Liver (tissue), 9 donors: ENCODE results near the gene SYMPK. TPM values are rescaled to one million over a fixed set of nuclear protein-coding genes. Genes with fewer than 3 reads are reported as not detected.

Source experiments
- DNase-seq: peaks from one replicate; pipeline ENCODE4 v3.0.0-alpha.2; 2017; ENCODE audit warnings: low spot score
- H3K27ac ChIP-seq, 2 donors: one replicate each; pipeline ENCODE4 v1.7.0; 2013; ENCODE audit warnings: inconsistent platforms in 2 of 2, low read length in 2 of 2, control low read depth in 1 of 2, low read depth in 1 of 2, mild to moderate bottlenecking in 1 of 2
- H3K27me3 ChIP-seq, 4 donors: one replicate each; pipeline versions ENCODE4 v1.6.1 to v1.7.0; 2013; ENCODE audit warnings: low read length in 3 of 4, inconsistent platforms in 1 of 4, mild to moderate bottlenecking in 1 of 4, moderate library complexity in 1 of 4; ENCODE audit not compliant: control insufficient read depth in 4 of 4, insufficient read depth in 4 of 4
- H3K36me3 ChIP-seq, 4 donors: one replicate each; pipeline versions ENCODE4 v1.6.1 to v1.7.0; 2013; ENCODE audit warnings: low read length in 3 of 4, mild to moderate bottlenecking in 3 of 4, low read depth in 1 of 4, moderate library complexity in 1 of 4; ENCODE audit not compliant: control insufficient read depth in 4 of 4, insufficient read depth in 3 of 4
- H3K4me1 ChIP-seq, 4 donors: one replicate each; pipeline versions ENCODE4 v1.6.1 to v1.7.0; 2013; ENCODE audit warnings: low read length in 3 of 4, mild to moderate bottlenecking in 3 of 4, moderate library complexity in 1 of 4; ENCODE audit not compliant: control insufficient read depth in 4 of 4, insufficient read depth in 4 of 4
- H3K4me3 ChIP-seq, 3 donors: one replicate each; pipeline versions ENCODE4 v1.6.1 to v1.7.0; 2013; ENCODE audit warnings: low read length in 3 of 3, control low read depth in 1 of 3, low read depth in 1 of 3, mild to moderate bottlenecking in 1 of 3
- H3K9ac ChIP-seq, 2 donors: one replicate each; pipeline ENCODE4 v1.7.0; 2013; ENCODE audit warnings: low read length in 2 of 2, mild to moderate bottlenecking in 2 of 2, moderate library complexity in 2 of 2, control low read depth in 1 of 2, low read depth in 1 of 2
- H3K9me3 ChIP-seq, 4 donors: one replicate each; pipeline versions ENCODE4 v1.6.1 to v1.7.0; 2013; ENCODE audit warnings: low read length in 3 of 4; ENCODE audit not compliant: control insufficient read depth in 4 of 4
- ATF3 ChIP-seq: IDR thresholded peaks from 2 replicates; pipeline ENCODE4 v1.6.1; 2016; ENCODE audit warnings: antibody characterized with exemption
- EGR1 ChIP-seq, 2 donors: IDR thresholded peaks; 2 replicates each; pipeline ENCODE4 v1.6.1; 2016 to 2018; ENCODE audit warnings: antibody characterized with exemption in 2 of 2, low read depth in 2 of 2
- FOXA1 ChIP-seq: IDR thresholded peaks from 2 replicates; pipeline ENCODE4 v1.6.1; 2016; ENCODE audit warnings: antibody characterized with exemption
- FOXA2 ChIP-seq: IDR thresholded peaks from 2 replicates; pipeline ENCODE4 v1.6.1; 2016; ENCODE audit warnings: antibody characterized with exemption
- GABPA ChIP-seq, 2 donors: IDR thresholded peaks in 1 of 2; conservative IDR thresholded peaks in 1 of 2; 2 replicates each; pipeline ENCODE4 v1.6.1; 2016; ENCODE audit warnings: antibody characterized with exemption in 2 of 2, mild to moderate bottlenecking in 1 of 2, moderate library complexity in 1 of 2
- HNF4A ChIP-seq, 2 donors: conservative IDR thresholded peaks; 2 replicates each; pipeline ENCODE4 v1.6.1; 2016; ENCODE audit warnings: antibody characterized with exemption in 2 of 2, mild to moderate bottlenecking in 2 of 2
- HNF4G ChIP-seq: IDR thresholded peaks from 2 replicates; pipeline ENCODE4 v1.6.1; 2016; ENCODE audit warnings: antibody characterized with exemption
- JUND ChIP-seq, 2 donors: IDR thresholded peaks; 2 replicates each; pipeline ENCODE4 v1.6.1; 2016; ENCODE audit warnings: antibody characterized with exemption in 2 of 2
- MAX ChIP-seq: IDR thresholded peaks from 2 replicates; pipeline ENCODE4 v1.6.1; 2016; ENCODE audit warnings: antibody characterized with exemption
- NR2F2 ChIP-seq: IDR thresholded peaks from 2 replicates; pipeline ENCODE4 v1.6.1; 2016; ENCODE audit warnings: antibody characterized with exemption
- RAD21 ChIP-seq, 2 donors: IDR thresholded peaks; 2 replicates each; pipeline ENCODE4 v1.6.1; 2016; ENCODE audit warnings: antibody characterized with exemption in 2 of 2, mild to moderate bottlenecking in 2 of 2
- REST ChIP-seq: IDR thresholded peaks from 2 replicates; pipeline ENCODE4 v1.6.1; 2016; ENCODE audit warnings: antibody characterized with exemption, mild to moderate bottlenecking
- RXRA ChIP-seq, 2 donors: IDR thresholded peaks; 2 replicates each; pipeline ENCODE4 v1.6.1; 2017 to 2018; ENCODE audit warnings: antibody characterized with exemption in 2 of 2, mild to moderate bottlenecking in 1 of 2
- SP1 ChIP-seq: IDR thresholded peaks from 2 replicates; pipeline ENCODE4 v1.6.1; 2018; ENCODE audit warnings: antibody characterized with exemption, mild to moderate bottlenecking
- TAF1 ChIP-seq: conservative IDR thresholded peaks from 2 replicates; pipeline ENCODE4 v1.6.1; 2016; ENCODE audit warnings: antibody characterized with exemption, mild to moderate bottlenecking
- YY1 ChIP-seq: IDR thresholded peaks from 2 replicates; pipeline ENCODE4 v1.6.1; 2016; ENCODE audit warnings: antibody characterized with exemption, mild to moderate bottlenecking
- ZBTB33 ChIP-seq: IDR thresholded peaks from 2 replicates; pipeline ENCODE4 v1.6.1; 2016; ENCODE audit warnings: antibody characterized with exemption
- WGBS: extraction: QIAGEN DNeasy Blood & Tissue Kit; methylation state at CpG from one replicate; pipeline ENCODE4 v1.1.7; 2013; 5-methylcytosine and 5-hydroxymethylcytosine counted together
- polyA plus RNA-seq, 2 donors: library from polyadenylated mRNA; stranded (reverse) in 1 of 2; unstranded in 1 of 2; fragments of 200-250 nt in 1 of 2; fragments of >200 nt in 1 of 2; fragmentation: Nextera tagmentation in 1 of 2; extraction: Ambion mirVana in 1 of 2; gene quantifications; one replicate each; pipeline versions ENCODE4 v1.2.1 to v1.2.3, GENCODE V29; 2013 to 2015
- total RNA-seq, 2 donors: library from RNA; depleted of rRNA; stranded (reverse); fragments of >200 nt; gene quantifications; one replicate each; pipeline ENCODE4 v1.2.3, GENCODE V29; 2014
- TF ChIP-seq, protein P1 (sequence below): fragments of 150-350 bp; IDR thresholded peaks from 2 replicates; pipeline ENCODE4 v1.5.1; 2017; ENCODE audit warnings: improper control_type of control experiment, low read depth, low read length; ENCODE audit not compliant: missing input control
- donor health status: healthy.
- donor health status: healthy.
- donor health status: healthy.
- donor health status: healthy.
- donor health status: healthy.

The SYMPK gene
- total and polyA plus RNA-seq, 4 donors, result 5.5 to 26.1 (median 24.1) TPM

DNA sequence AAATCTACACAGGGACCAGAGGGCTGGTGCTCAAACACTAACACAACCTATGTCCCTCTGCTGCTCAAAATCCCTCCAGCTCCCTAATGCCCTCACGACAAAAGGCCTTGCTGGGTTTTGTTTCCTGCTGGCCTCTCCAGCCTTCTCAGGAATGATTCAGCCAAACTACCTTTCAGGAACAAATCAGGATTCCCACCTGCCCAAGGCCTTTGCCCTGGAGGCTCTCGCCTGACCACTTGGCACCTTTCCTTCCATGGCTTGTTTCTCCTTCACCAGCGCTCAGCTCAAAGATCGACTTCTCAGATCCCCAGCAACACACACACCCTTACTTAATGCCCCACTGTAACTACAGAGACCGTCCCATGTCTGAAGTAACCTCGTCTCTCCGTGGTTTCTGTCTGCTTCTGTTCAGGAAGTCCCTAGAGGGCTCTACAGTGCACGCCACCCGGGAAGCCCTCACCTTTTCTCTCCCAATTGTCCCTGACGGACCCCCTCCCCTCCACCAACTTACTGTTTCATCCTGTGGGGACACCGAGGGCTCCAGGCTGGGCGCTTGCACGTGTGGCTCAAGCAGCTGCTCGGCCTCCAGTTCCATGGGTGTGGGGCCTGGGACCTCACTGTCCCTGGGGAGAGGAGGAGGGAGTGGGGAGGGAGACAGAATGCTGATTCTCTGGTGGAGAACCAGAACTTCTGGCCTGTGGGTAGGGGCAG is 90.7 kb downstream of the SYMPK start:
- peaks cover 6 to 49% (median 23%) of the 10 kb centered on the region in 4 donors for H3K4me1 ChIP-seq
- 80% methylated on average over 14 of the region's 14 CpGs for WGBS
- TF ChIP-seq RAD21 (IDR thresholded peaks at IDR 0.05), result no peak
- no peak for TF ChIP-seq YY1
- TF ChIP-seq MAX, result no peak
- no peak for TF ChIP-seq JUND (IDR thresholded peaks at IDR 0.05)
- TF ChIP-seq RXRA (IDR thresholded peaks at IDR 0.05), result no peak
- no peak for TF ChIP-seq ZBTB33
- TF ChIP-seq GABPA (IDR thresholded peaks at IDR 0.05 in 1 of 2, conservative IDR thresholded peaks at IDR 0.05 in 1 of 2), result no peak
- no peak for TF ChIP-seq TAF1
- TF ChIP-seq NR2F2, result no peak
- no peak for TF ChIP-seq SP1
- TF ChIP-seq, protein P1, sequence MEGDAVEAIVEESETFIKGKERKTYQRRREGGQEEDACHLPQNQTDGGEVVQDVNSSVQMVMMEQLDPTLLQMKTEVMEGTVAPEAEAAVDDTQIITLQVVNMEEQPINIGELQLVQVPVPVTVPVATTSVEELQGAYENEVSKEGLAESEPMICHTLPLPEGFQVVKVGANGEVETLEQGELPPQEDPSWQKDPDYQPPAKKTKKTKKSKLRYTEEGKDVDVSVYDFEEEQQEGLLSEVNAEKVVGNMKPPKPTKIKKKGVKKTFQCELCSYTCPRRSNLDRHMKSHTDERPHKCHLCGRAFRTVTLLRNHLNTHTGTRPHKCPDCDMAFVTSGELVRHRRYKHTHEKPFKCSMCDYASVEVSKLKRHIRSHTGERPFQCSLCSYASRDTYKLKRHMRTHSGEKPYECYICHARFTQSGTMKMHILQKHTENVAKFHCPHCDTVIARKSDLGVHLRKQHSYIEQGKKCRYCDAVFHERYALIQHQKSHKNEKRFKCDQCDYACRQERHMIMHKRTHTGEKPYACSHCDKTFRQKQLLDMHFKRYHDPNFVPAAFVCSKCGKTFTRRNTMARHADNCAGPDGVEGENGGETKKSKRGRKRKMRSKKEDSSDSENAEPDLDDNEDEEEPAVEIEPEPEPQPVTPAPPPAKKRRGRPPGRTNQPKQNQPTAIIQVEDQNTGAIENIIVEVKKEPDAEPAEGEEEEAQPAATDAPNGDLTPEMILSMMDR, result no peak
- no peak for TF ChIP-seq EGR1 (IDR thresholded peaks at IDR 0.05; ENCODE audit: low read depth in 2 of 2)
- no peak for TF ChIP-seq HNF4A (conservative IDR thresholded peaks at IDR 0.05)
- no peak for TF ChIP-seq REST
- TF ChIP-seq FOXA2, result no peak
- no peak for TF ChIP-seq FOXA1
- TF ChIP-seq ATF3, result no peak
- no peak for TF ChIP-seq HNF4G
- H3K36me3 ChIP-seq, result no peaks in the 10 kb centered on the region
- H3K9ac ChIP-seq, result no peak overlapping the region
- H3K9me3 ChIP-seq, result no peaks in the 10 kb centered on the region
- no peak overlapping the region for H3K4me3 ChIP-seq
- no peak for DNase-seq
- H3K27me3 ChIP-seq, result no peaks in the 10 kb centered on the region
- H3K27ac ChIP-seq, result no peak overlapping the region
